PC-3 (cell line): ENCODE results near the gene PLEKHB1.

Experiments used
- CTCF ChIP-seq: fragments of 300-600 bp; sonication (generic); conservative IDR thresholded peaks from 2 replicates; pipeline ENCODE4 v1.5.1; 2017; ENCODE audit warnings: antibody characterized with exemption, low read depth, mild to moderate bottlenecking, low read length
- EZH2 ChIP-seq: fragments of 300-600 bp; sonication (generic); IDR thresholded peaks from one replicate; pipeline ENCODE4 v1.6.1; 2017; ENCODE audit warnings: antibody characterized with exemption, mild to moderate bottlenecking, low read length; ENCODE audit not compliant: unreplicated experiment

- TF ChIP-seq EZH2: no peak
- TF ChIP-seq CTCF: no peak
Measured at GRCh38 chr11:73647459-73648100, 1.2 kb downstream of the PLEKHB1 start.
